K562 (cell line): Measurements from ENCODE around the gene MRPL41. TPM values are rescaled to one million over a fixed set of nuclear protein-coding genes. Genes with fewer than 3 reads are reported as not detected.

Source experiments
- GATAD2A ChIP-seq: fragments of 450-650 bp; IDR thresholded peaks from 2 replicates; pipeline ENCODE4 v1.6.1; 2017
- IRF1 ChIP-seq: sonication (generic); formaldehyde crosslinking; IDR thresholded peaks from 2 replicates; pipeline ENCODE4 v1.8.0; 2022; ENCODE audit warnings: missing genetic modification reagents, mild to moderate bottlenecking, borderline replicate concordance
- PATZ1 ChIP-seq: fragments of 250-450 bp; sonication (Bioruptor Pico); IDR thresholded peaks from 2 replicates; pipeline ENCODE4 v1.5.0; 2020; ENCODE audit warnings: mild to moderate bottlenecking, borderline replicate concordance
- RERE ChIP-seq: sonication (generic); formaldehyde crosslinking; IDR thresholded peaks from 2 replicates; pipeline ENCODE4 v1.8.0; 2023; ENCODE audit warnings: missing genetic modification reagents, mild to moderate bottlenecking, borderline replicate concordance
- THAP12 ChIP-seq: fragments of 250-450 bp; sonication (Bioruptor Pico); IDR thresholded peaks from 2 replicates; pipeline ENCODE4 v1.9.0; 2021; ENCODE audit warnings: mild to moderate bottlenecking, inconsistent platforms
- ZNF347 ChIP-seq: fragments of 450-650 bp; formaldehyde crosslinking; IDR thresholded peaks from 2 replicates; pipeline ENCODE4 v1.4.0; 2020; ENCODE audit warnings: low read depth, mild to moderate bottlenecking, moderate library complexity
- polyA plus RNA-seq, 8 experiments: library from polyadenylated mRNA; depleted of rRNA in 4 of 8; stranded (reverse) in 5 of 8; unstranded in 3 of 8; fragments of >200 nt; fragmentation: Nextera tagmentation in 2 of 8; fragmentation: Illumina TruSeq in 1 of 8; extraction: Ambion mirVana in 2 of 8; extraction: Trizol in 1 of 8; gene quantifications; 2 replicates each; pipeline versions ENCODE4 v1.2.1 to v1.2.3, GENCODE V29; 2011 to 2014; ENCODE audit warnings: inconsistent platforms in 1 of 8, missing spikeins in 1 of 8
- total RNA-seq, 7 experiments: library from RNA; depleted of rRNA in 6 of 7; stranded (reverse); fragments of >200 nt in 6 of 7; fragmentation: Illumina TruSeq in 2 of 7; extraction: Trizol in 2 of 7; gene quantifications; 2 replicates each; pipeline versions ENCODE4 v1.2.1 to v1.2.3, GENCODE V29; 2011 to 2021; ENCODE audit warnings: low replicate concordance in 1 of 7

Gene MRPL41
- total and polyA plus RNA-seq, 9 of the 15 experiments (the other 6 are each of a cell fraction or from before 2014, with no cell fraction given) = 2.6 to 259 (median 21.6) TPM

- TF ChIP-seq RERE = no peak
- no peak for TF ChIP-seq ZNF347 (CRISPR knock-in tag)
- no peak for TF ChIP-seq GATAD2A
- no peak for TF ChIP-seq IRF1 (CRISPR knock-in tag)
- TF ChIP-seq THAP12 (CRISPR knock-in tag) = no peak
- TF ChIP-seq PATZ1 (CRISPR knock-in tag) = no peak
These were observed 1.5 kb upstream of the MRPL41 start, which contains the start of gene PNPLA7 (continued) for GRCh38 chr9:137550231-137550621.
